ENCODE data around the gene SLC26A2. TPM values are rescaled to one million over a fixed set of nuclear protein-coding genes. Genes with fewer than 3 reads are reported as not detected.

SLC26A2 gene
- total RNA-seq, 2 experiments from 2014 or later: 2.1 to 2.8 TPM

GRCh38 chr5:149936044-149936699, 24.4 kb upstream of the SLC26A2 start:
- BruUV-seq (replicated peaks): no TSS peak

DNA sequence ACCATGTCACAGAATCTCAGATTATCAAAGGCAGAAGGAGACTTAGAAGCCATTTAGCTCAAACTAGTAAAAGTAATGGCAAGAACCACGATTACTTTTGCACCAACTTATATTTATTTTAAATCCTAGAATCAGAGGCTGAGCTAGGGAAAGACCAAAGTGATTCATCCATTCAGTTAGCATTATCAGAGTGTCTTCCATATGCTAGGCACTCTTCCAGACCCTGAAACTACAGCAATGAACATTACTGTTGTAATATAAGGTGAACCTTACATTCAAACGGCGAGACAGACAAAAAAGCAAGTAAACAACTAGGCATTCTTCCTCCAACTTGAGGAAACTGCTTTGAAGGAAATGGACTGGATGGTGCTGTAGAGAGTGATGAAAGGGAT, 23.9 kb upstream of the SLC26A2 start:
- no peaks in the 10 kb centered on the region for H3K9me3 ChIP-seq (ENCODE audit: low read length)
- no peak for DNase-seq (ENCODE audit: low spot score)
- no peaks in the 10 kb centered on the region for H3K79me2 ChIP-seq (ENCODE audit: insufficient read depth, low read depth, low read length)
- no peaks in the 10 kb centered on the region for H3K4me1 ChIP-seq (ENCODE audit: insufficient read depth, low read length, poor library complexity, severe bottlenecking)
- no peak overlapping the region for H2AFZ ChIP-seq (ENCODE audit: low read length)
- ChIA-PET POLR2A (interaction anchor here (0.5 to 0.9 kb wide), 4 partner anchors 10 to 75 kb away, joined by 3 to 5 read pairs (median 4); no protein-coding TSS in a partner anchor), CTCF (ENCODE audit: unreplicated experiment) (no interaction called here)
- H3K27ac ChIP-seq (ENCODE audit: low read depth, low read length, poor library complexity, severe bottlenecking): no peak overlapping the region
- no TSS peak for BruUV-seq (replicated peaks)
- no peaks in the 10 kb centered on the region for H4K20me1 ChIP-seq (ENCODE audit: insufficient read depth, low read length)
- H3K4me3 ChIP-seq (ENCODE audit: low read depth, low read length, poor library complexity, severe bottlenecking): no peak overlapping the region
- no peak for TF ChIP-seq EZH2phosphoT487 (IDR thresholded peaks at IDR 0.05; ENCODE audit: borderline replicate concordance, low read depth, low read length)
- TF ChIP-seq, protein P1, sequence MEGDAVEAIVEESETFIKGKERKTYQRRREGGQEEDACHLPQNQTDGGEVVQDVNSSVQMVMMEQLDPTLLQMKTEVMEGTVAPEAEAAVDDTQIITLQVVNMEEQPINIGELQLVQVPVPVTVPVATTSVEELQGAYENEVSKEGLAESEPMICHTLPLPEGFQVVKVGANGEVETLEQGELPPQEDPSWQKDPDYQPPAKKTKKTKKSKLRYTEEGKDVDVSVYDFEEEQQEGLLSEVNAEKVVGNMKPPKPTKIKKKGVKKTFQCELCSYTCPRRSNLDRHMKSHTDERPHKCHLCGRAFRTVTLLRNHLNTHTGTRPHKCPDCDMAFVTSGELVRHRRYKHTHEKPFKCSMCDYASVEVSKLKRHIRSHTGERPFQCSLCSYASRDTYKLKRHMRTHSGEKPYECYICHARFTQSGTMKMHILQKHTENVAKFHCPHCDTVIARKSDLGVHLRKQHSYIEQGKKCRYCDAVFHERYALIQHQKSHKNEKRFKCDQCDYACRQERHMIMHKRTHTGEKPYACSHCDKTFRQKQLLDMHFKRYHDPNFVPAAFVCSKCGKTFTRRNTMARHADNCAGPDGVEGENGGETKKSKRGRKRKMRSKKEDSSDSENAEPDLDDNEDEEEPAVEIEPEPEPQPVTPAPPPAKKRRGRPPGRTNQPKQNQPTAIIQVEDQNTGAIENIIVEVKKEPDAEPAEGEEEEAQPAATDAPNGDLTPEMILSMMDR (conservative IDR thresholded peaks at IDR 0.05; ENCODE audit: low read length): no peak
- no peaks in the 10 kb centered on the region for H3K36me3 ChIP-seq (ENCODE audit: insufficient read depth, low read length)
- intact Hi-C loops (cut with micrococcal nuclease; ENCODE audit: unreplicated experiment): no loop called here
- H3K9me2 ChIP-seq (ENCODE audit: insufficient read depth, low read length): no peaks in the 10 kb centered on the region
- H3K4me2 ChIP-seq (ENCODE audit: low read length): no peak overlapping the region

More at GRCh38 chr5:149936044-149936699, 24.4 kb upstream of the SLC26A2 start:
- H3K36me3 ChIP-seq (ENCODE audit: insufficient read depth, low read length): no peaks in the 10 kb centered on the region
- no peaks in the 10 kb centered on the region for H3K79me2 ChIP-seq (ENCODE audit: insufficient read depth, low read depth, low read length)
- no peak overlapping the region for H3K4me2 ChIP-seq (ENCODE audit: low read length)
- ChIA-PET CTCF (ENCODE audit: unreplicated experiment) (no interaction called here), POLR2A (interaction anchor here (0.5 to 0.9 kb wide), 3 partner anchors 9 to 74 kb away, joined by 3 to 5 read pairs (median 5); no protein-coding TSS in a partner anchor)
- no peak overlapping the region for H3K27ac ChIP-seq (ENCODE audit: low read depth, low read length, poor library complexity, severe bottlenecking)
- intact Hi-C loops (cut with micrococcal nuclease; ENCODE audit: unreplicated experiment): no loop called here
- H3K4me3 ChIP-seq (ENCODE audit: low read depth, low read length, poor library complexity, severe bottlenecking): no peak overlapping the region
- H2AFZ ChIP-seq (ENCODE audit: low read length): no peak overlapping the region
- H3K9me2 ChIP-seq (ENCODE audit: insufficient read depth, low read length): no peaks in the 10 kb centered on the region
- H3K4me1 ChIP-seq (ENCODE audit: insufficient read depth, low read length, poor library complexity, severe bottlenecking): no peaks in the 10 kb centered on the region
- H4K20me1 ChIP-seq (ENCODE audit: insufficient read depth, low read length): no peaks in the 10 kb centered on the region
- TF ChIP-seq, protein P1 (conservative IDR thresholded peaks at IDR 0.05; ENCODE audit: low read length): no peak
- no peak for TF ChIP-seq EZH2phosphoT487 (IDR thresholded peaks at IDR 0.05; ENCODE audit: borderline replicate concordance, low read depth, low read length)
- no peak for DNase-seq (ENCODE audit: low spot score)
- no peaks in the 10 kb centered on the region for H3K9me3 ChIP-seq (ENCODE audit: low read length)

DNA sequence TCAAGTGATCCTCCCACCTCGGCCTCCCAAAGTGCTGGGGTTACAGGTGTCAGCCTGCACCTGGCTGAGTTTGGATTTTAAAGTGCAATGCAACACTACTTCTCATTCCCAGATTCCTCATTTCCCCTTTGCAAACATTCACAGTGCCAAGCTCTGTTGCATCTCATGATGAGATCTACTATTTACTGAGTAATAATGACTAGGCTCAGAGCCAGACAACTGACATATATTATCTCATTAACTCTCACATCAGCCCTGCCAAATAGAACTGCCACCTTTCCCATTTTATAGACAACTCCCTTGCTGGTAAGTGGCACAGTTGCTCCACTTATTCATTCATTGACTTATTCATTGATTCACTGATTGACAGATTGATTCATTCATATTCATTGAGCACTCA, 22.9 kb upstream of the SLC26A2 start:
- no peak overlapping the region for H3K27ac ChIP-seq (ENCODE audit: low read depth, low read length, poor library complexity, severe bottlenecking)
- H3K79me2 ChIP-seq (ENCODE audit: insufficient read depth, low read depth, low read length): no peaks in the 10 kb centered on the region
- H3K9me2 ChIP-seq (ENCODE audit: insufficient read depth, low read length): no peaks in the 10 kb centered on the region
- no peaks in the 10 kb centered on the region for H3K36me3 ChIP-seq (ENCODE audit: insufficient read depth, low read length)
- no peaks in the 10 kb centered on the region for H3K9me3 ChIP-seq (ENCODE audit: low read length)
- POLR2A ChIA-PET: interaction anchor here (0.6 kb wide), 1 partner anchor 68 kb away, joined by 3 read pairs; no protein-coding TSS in a partner anchor
- intact Hi-C loops (cut with micrococcal nuclease; ENCODE audit: unreplicated experiment): no loop called here
- DNase-seq (ENCODE audit: low spot score): no peak
- no peaks in the 10 kb centered on the region for H3K4me1 ChIP-seq (ENCODE audit: insufficient read depth, low read length, poor library complexity, severe bottlenecking)
- no peak overlapping the region for H2AFZ ChIP-seq (ENCODE audit: low read length)
- H3K4me2 ChIP-seq (ENCODE audit: low read length): no peak overlapping the region
- CTCF ChIA-PET (ENCODE audit: unreplicated experiment): no interaction called here
- H3K4me3 ChIP-seq (ENCODE audit: low read depth, low read length, poor library complexity, severe bottlenecking): no peak overlapping the region
- BruUV-seq (replicated peaks): no TSS peak
- no peaks in the 10 kb centered on the region for H4K20me1 ChIP-seq (ENCODE audit: insufficient read depth, low read length)
- TF ChIP-seq EZH2phosphoT487 (IDR thresholded peaks at IDR 0.05; ENCODE audit: borderline replicate concordance, low read depth, low read length): no peak
- TF ChIP-seq, protein P1 (conservative IDR thresholded peaks at IDR 0.05; ENCODE audit: low read length): no peak
